CD4-positive, alpha-beta T cell treated with Interleukin-10 for 1 hour (primary cell): ENCODE measurements around the gene FAM53B.

Source experiments
- DNase-seq: peaks from one replicate; pipeline ENCODE4 v3.0.0-alpha.2; 2020

FAM53B gene

GRCh38 chr10:124644236-124644635 is 99.9 kb downstream of the FAM53B start:
- DNase-seq = no peak

DNA sequence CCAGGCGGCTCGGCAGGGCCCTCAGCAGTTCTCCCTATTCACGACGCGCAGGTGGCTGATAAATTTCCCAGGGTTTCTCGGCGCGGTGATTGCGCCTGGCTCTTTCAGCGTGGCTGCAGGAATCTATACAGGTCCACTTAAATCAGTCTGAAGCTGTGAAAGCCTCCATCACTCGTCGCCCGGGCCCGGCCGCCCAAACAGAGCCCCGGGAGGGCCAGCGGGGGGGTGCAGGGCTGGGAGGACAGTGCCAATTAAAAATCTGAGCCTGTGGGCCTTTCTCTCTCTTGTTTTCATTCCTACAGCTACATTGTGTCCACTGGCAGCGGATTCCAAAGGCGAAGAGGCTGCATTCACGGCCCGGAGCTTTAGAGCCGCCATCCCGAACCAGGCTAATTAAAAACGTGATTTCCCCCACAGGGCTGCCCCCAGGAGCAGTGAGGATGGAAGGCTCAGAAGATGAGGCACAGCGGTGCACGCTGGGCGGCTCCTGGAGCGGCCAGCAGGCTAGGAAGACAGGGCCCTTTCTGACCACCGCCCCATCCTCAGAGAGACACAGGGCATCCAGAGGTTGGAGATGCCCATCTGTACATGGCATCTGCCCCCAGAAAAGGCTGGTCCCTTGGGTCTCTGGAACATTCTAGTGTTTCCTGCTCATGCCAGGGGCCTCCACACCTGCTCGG is 100.7 kb downstream of the FAM53B start:
- DNase-seq = no peak

DNA sequence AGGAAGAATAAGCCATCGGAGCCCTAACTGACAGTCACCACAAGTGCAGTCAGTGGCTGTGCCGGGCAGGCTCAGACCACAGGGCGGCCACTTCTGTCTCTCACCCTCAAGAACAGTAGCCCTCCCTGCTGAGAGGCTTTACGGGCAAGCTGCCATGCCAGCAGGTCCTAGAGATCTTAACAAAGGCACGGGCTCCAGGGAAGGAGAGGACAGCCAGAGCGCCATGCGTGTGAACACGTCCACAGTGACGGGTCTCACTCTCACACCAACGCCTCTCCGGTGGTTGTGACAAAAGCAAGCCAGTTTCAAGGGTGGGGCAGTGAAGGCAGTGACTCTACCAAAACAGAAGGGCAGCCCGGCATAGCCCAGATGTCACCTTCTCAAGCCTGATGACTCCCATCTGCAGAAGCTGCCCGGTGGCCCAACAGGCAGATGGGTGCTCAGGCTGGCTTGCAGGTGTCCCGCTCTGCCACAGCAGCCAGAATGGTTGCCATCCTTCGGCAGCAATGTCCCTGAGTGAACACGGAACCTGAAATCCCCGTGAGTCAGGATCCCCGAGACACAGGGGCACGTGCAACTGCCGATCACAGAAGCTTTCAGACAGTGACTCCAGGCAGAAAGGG is 102.0 kb downstream of the FAM53B start:
- peak; percentile 21 for DNase-seq

DNA sequence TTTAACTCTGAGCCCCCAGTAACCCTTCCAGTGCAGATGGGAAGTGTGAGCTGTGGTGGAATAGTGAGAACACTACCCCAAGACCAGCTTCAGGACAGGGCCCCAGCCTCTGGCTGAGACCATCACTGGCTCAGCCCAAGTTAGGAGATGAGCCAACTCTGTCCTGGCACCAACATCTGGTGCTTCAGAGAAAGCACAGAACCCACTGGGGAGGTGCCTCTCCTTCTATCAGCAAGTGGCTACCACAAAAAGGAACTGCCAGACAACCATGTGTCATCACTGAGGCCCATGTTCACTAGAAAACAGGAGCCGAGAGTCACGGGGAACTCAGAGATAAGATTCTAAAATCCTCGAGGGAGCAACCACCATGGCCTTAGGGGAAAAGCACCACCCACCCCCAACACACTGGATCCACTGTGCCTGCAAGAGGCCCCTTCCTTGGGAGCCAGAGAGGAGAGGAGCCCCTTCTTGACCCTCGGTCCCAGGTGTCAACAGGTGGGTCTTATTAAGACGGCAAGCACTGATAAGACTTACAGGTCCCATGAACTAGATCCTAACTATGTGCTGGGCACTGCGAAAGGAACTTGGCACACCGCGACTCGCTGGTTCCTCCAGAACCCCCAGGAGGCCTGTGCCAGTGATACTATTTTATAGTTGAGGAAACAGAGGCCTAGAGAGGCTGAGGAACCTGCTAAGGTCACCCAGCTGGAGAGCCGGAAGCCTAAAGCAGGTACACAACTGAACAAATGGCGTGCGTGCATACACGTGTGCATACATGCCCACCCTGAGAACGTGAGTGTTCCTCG is 102.7 kb downstream of the FAM53B start:
- peak; percentile 60 for DNase-seq

- DNase-seq = peak; percentile 24
Measured at GRCh38 chr10:124640538-124641231, 103.5 kb downstream of the FAM53B start.

DNA sequence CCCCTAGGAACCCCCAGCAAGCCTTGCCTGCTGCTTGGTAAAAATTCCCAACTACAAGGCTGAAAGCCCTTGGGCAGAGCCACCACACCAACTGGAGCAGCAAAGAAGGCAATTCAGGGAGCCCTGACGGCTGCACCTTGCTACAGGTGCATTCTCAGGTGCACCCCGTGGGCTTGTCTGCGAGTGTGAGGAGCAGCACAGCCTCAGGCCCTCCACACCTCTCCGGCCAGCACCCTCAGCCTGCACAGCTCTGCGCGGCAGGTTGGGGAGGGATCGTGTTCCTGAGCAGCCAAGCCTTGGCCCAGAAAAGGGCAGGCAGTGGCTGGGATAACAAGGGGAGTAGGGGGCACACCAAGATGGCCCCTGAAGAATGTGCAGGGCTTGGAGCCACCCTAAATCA is 104.1 kb downstream of the FAM53B start:
- DNase-seq = no peak

GRCh38 chr10:124639646-124640045 is 104.5 kb downstream of the FAM53B start:
- no peak for DNase-seq

- DNase-seq = no peak
Measured at GRCh38 chr10:124639206-124639605, 105.0 kb downstream of the FAM53B start.

GRCh38 chr10:124637746-124638145 is 106.4 kb downstream of the FAM53B start:
- DNase-seq = no peak

GRCh38 chr10:124637091-124637700 is 107.0 kb downstream of the FAM53B start:
- no peak for DNase-seq

GRCh38 chr10:124636271-124636995 is 107.7 kb downstream of the FAM53B start:
- peak; percentile 53 for DNase-seq

DNA sequence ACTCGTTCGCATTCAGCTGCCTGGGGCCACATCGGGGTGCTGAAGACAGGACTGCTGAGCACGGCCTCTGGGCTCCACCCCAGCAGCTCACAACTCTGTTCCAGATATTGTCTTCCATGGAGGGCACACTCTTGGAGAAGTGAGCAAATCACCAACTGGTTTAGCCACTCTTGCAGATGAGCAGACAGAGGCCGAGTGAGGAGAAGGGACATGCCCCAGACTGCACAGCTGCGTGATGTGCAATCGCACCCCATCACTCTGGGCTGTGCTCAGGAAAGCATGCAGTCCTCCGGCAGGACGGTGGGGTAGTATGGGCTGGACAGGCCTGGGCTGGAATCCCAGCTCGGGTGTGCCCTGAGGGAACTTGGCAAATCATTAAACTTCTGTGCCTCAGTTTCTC is 111.6 kb downstream of the FAM53B start:
- DNase-seq = no peak

- peak; percentile 50 for DNase-seq
Measured at GRCh38 chr10:124632064-124632531, 112.1 kb downstream of the FAM53B start.

DNA sequence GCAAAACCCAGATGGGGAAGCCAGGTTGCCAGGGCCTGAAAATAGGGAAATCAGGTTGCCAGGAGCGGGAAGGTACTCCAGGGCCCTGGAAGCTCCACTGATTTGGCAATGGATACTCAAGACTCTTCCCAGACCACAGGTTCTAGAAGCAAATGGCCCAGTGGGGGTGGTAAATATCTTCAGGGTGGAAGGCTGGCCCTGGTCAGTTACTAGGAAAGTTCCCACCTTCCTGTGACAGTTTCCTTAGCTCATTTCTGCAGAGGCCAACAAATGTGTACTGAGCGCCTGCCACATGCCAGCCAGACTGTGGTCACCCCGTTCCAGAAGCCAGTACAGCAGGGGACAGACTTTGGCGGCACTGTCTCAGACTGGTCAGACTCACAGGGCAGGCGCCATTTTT is 113.6 kb downstream of the FAM53B start:
- DNase-seq = no peak

- no peak for DNase-seq
Measured at GRCh38 chr10:124629842-124630241, 114.3 kb downstream of the FAM53B start.

- DNase-seq = no peak
Measured at GRCh38 chr10:124629415-124629814, 114.8 kb downstream of the FAM53B start.

- no peak for DNase-seq
Measured at GRCh38 chr10:124628676-124629021, 115.5 kb downstream of the FAM53B start.

DNA sequence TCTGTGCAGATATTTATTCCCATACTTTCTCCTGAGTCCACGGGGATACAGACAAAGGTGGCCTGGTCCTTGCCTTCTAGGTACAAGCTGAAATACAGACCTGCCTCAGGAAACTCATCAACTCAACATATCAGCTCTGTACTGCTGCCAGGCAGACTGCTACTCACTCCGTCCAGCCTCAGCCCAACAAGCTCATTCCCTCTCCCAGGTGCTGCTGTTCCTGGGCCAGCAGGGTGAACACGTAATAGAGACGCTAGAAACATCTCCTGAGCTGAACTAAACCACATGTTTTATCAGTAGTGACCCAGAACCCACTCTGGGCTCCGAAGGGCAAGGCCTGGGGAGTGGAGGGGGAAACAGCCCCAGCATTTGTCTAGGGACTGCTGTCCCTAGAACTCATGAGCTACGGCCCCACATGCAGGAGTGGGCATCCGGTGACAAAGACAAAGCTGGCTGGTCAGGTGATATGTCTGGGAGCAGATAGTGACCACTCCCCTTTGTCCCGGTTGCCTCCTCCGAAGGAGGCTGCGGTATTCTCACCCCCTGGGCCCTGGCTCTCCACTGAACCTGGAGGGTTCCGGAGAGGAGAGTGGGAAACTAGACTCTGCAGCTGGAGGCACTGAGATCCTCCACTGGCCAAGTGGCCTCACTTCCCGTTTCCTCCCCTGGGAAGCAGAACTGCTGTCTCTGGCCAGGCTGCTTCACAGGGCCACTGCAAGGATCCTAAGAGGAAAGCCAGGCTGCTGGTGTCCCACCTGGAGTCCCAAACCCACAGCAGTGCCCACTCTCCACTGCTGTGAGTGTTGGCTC is 116.1 kb downstream of the FAM53B start:
- DNase-seq = no peak

- DNase-seq = peak; percentile 60
Measured at GRCh38 chr10:124626759-124627380, 117.3 kb downstream of the FAM53B start.

GRCh38 chr10:124625831-124626238 is 118.3 kb downstream of the FAM53B start:
- no peak for DNase-seq

- no peak for DNase-seq
Measured at GRCh38 chr10:124624895-124625294, 119.3 kb downstream of the FAM53B start.
